Amygdala (tissue), 56 donors: ENCODE data around the gene STX19.
"Not testable (repeated sequence)": the region's sequence is repeated elsewhere in the genome, so short reads cannot be mapped to it uniquely, and the experiment has no call there.

Experiments
- DNase-seq, 56 donors: peaks; one replicate each; lab custom pipeline; 2025; lab: John Stamatoyannopoulos, UW

Gene STX19

DNA sequence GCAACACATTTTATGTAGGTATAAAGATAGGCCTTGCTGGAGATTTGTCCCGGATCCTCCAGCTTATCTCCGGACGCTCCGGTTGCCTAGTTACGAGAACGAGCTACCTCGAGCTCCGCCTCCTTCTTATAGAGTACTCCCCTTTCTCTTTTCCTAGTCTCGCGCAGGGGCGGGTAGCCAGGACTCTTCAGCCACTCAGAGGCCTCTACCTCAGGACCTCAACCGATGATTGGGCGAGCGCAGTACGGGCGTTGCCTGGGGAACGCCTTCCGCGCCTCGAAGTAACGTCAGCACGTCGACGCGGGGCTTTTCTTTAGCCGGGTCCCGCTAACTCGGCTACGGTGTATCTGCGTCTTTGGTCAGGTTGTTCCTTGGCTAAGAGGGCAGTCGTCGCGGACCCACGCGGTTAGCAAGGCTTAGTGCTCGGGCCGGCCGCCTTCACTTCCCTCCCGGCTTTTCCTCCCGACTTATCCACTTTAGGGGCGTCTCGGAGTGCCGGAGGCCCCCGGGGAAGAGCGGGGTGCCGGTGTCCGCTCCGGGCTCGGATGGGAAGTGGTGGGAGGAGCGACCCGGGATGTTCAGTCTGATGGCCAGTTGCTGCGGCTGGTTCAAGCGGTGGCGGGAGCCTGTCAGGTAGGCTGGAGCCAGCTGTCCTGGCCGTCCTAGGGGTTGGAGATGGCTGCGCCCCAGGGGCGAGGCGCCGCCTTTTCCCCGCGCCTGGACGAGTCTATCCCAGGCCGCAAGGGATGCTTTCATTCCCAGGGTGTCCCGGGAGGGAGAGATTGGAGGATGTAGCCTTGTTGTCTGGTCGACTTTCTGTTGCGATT lies 48.3 kb downstream of the STX19 start, which contains the start of gene ARL13B:
Gene ARL13B (plus strand): TSS at position 306 of the 827 bp plus-strand sequence. CDS start 269 bp downstream, at position 575.
- peak; percentile 47 to 99 (median 94) for DNase-seq

DNA sequence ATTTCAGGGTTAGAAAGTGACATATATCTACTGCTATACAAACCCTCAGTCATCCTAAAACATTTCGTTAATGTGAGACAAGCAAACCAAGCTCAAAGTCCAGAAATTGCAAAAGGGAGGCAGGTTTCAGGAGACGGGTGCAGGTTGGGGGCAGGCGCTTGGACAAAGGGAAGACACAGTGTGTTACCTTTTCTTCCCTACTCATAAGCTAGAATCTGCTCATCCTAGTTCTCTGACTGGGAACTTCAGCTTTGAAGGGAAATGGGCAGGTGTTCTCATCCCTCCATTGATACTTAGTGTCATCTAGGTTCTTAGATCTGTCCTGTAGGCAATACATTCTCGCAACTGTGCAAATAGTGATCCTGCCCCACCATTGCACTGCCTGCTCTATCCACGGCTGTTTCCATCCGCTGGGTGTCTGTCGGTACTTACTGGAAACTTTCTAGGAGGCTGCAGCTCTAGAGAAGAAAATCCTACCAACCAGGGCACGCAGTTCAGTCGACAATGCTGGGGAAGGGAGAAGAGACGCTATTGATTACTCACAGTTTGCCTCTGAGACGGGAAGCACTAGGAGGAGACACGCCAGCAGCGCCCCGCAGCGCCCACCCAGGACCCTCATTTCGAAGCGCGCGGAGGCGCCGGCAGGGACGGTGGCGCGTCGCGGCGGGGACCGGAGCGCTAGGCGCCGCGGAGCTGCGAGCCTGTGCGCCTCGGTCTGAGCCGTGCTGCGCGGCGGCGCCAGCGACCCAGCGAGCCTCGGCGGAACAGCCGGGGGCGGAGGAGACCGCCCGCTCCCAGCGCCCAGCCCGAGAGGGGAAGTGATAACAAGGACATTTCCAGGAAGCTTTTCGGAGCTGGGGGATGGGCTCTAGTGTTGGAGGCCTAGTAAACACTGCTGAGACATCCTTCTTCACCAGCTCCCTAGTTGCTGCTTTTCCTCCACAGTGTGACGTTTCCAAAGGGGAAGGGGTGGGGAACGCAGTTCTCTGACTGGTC lies 55.0 kb downstream of the STX19 start, which contains the start of gene PROS1:
Gene PROS1 (minus strand): TSS at position 766 of the 996 bp plus-strand sequence. CDS start 147 bp downstream, at position 619.
- DNase-seq: peak in 53 of 56 donors; percentile 7 to 77 (median 47)

DNA sequence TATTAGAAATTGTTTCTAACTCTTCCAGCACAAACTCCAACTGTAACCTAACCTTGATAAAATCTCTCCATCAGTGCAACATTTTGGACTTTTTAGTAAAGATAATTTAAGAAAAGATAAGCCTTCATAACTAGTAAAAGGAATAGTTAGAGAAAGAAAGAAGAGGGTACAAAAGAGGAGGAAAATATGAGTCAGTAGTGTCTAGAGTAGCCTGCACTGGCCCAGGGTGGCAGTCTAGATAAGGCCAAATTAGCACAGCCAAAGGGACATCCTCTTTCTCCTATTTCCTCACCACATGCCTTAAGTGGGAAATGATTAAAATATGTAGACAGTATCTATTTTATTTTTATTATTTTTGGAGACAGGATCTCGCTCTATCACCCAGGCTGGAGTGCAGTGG lies 58.4 kb downstream of the STX19 start:
- DNase-seq: no peak

DNA sequence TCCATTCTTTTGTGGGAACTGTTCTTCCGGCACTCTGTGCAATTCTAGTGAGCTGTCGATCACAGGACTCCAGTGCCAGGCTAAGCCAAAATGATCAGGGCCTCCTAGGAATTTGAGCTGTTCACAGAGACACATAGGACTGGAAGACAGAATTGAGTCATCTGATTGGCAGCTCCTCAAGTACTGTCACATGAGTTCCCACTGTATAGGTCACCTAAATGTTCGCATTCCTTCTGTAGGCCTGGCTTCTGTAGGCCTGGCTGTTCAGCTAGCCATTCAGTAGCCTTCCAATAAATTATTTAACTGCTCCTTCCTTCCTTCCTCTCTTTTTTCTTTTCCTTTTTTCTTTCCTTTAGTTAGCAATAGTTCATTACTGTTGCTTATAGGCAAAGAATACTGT lies 59.0 kb downstream of the STX19 start:
- no peak for DNase-seq

DNA sequence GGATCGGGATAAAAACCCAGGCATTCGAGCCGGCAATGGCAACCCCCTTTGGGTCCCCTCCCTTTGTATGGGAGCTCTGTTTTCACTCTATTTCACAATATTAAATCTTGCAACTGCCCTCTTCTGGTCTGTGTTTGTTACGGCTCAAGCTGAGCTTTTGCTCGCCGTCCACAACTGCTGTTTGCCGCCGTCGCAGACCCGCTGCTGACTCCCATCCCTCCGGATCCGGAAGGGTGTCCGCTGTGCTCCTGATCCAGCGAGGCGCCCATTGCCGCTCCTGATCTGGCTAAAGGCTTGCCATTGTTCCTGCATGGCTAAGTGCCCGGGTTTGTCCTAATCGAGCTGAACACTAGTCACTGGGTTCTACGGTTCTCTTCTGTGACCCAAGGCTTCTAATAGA lies 63.3 kb downstream of the STX19 start:
- DNase-seq: not testable (repeated sequence)
